ENCODE measurements around the gene DEK.

DEK gene

DNA sequence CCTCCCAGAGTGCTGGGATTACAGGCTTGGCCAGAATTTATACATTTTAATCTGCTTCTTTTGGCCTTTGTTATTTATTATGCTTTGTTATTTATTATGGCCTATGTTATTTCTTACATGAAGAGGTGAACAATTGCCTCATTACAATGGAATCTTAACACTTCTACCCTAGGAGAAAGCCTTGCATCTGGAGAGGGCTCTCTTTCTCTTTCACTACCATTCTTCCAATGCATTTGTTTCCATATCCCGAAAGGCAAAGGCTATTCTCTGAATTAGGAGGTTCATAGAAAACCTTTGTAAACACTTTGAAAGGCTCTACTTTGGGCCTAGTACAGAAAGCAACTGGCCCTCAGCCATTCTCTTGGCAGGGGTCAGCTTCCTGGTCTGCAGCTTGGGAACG lies 19.9 kb upstream of the DEK start:
- no peak overlapping the region for H3K27ac ChIP-seq (ENCODE audit: low read depth, low read length, poor library complexity, severe bottlenecking)
- H3K9ac ChIP-seq (ENCODE audit: low read length): no peak overlapping the region
- H3K4me3 ChIP-seq (ENCODE audit: low read depth, low read length, poor library complexity, severe bottlenecking): no peak overlapping the region
- H3F3A ChIP-seq (ENCODE audit: insufficient read depth, low read length): no peaks in the 10 kb centered on the region
- H3K36me3 ChIP-seq (ENCODE audit: insufficient read depth, low read length): no peaks in the 10 kb centered on the region
- H3K79me2 ChIP-seq (ENCODE audit: insufficient read depth, low read length): no peaks in the 10 kb centered on the region
- no peaks in the 10 kb centered on the region for H3K4me1 ChIP-seq (ENCODE audit: insufficient read depth, low read length, severe bottlenecking)
- H3K4me2 ChIP-seq (ENCODE audit: low read length): no peak overlapping the region
- no peaks in the 10 kb centered on the region for H4K20me1 ChIP-seq (ENCODE audit: insufficient read depth, low read length)
- H3K9me3 ChIP-seq (ENCODE audit: low read length): no peaks in the 10 kb centered on the region
- no peaks in the 10 kb centered on the region for H3K9me2 ChIP-seq (ENCODE audit: low read depth, low read length)
- no peaks in the 10 kb centered on the region for H3K27me3 ChIP-seq (ENCODE audit: insufficient read depth, low read length)
- TF ChIP-seq EZH2 (IDR thresholded peaks at IDR 0.05; ENCODE audit: borderline replicate concordance, low read length): no peak
- TF ChIP-seq, protein P1, sequence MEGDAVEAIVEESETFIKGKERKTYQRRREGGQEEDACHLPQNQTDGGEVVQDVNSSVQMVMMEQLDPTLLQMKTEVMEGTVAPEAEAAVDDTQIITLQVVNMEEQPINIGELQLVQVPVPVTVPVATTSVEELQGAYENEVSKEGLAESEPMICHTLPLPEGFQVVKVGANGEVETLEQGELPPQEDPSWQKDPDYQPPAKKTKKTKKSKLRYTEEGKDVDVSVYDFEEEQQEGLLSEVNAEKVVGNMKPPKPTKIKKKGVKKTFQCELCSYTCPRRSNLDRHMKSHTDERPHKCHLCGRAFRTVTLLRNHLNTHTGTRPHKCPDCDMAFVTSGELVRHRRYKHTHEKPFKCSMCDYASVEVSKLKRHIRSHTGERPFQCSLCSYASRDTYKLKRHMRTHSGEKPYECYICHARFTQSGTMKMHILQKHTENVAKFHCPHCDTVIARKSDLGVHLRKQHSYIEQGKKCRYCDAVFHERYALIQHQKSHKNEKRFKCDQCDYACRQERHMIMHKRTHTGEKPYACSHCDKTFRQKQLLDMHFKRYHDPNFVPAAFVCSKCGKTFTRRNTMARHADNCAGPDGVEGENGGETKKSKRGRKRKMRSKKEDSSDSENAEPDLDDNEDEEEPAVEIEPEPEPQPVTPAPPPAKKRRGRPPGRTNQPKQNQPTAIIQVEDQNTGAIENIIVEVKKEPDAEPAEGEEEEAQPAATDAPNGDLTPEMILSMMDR (IDR thresholded peaks at IDR 0.05; ENCODE audit: low read length): no peak
- no peak overlapping the region for H2AFZ ChIP-seq (ENCODE audit: low read length)

DNA sequence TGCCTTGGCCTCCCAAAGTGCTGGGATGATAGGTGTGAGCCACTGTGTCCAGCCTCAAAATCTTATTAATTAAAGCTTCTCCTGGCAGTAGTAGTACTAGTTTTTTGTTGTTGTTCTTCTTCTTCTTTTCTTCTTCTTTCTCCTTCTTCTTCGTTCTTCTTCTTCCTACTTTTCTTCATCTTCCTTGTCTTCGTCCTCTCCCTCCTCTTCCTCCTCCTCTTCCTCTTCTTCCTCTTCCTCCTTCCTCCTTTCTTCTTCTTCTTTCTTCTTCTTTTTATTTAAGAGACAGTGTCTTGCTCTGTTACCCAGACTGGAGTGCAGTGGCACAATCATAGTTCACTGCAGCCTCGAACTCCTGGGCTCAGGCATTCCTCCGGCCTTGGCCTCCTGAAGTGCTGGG lies 17.2 kb upstream of the DEK start:
- H3F3A ChIP-seq (ENCODE audit: insufficient read depth, low read length): no peaks in the 10 kb centered on the region

DNA sequence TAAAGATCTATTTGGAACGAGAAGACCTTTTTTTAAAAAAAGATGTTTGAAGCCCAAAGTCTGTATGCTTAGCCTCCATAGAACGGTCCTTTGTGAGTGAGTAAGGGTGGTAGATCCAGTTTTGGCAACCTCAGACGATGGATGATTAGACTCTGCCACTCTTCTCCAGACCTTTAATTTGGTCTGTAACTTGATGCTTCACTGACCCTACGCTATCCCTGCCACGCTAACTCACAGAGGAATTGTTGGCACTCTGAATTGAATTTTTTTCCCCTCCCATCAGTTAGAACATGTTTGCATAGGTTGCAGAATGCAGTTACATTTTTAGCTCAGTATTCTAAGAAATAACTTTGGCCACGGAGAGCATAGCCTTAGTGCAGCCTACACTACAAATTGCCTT lies 15.8 kb upstream of the DEK start:
- Histone ChIP-seq H3K9me3 (ENCODE audit: low read length) (no peaks in the 10 kb centered on the region), H3F3A (ENCODE audit: insufficient read depth, low read length) (no peaks in the 10 kb centered on the region), H3K4me3 (ENCODE audit: low read depth, low read length, poor library complexity, severe bottlenecking) (no peak overlapping the region), H3K9ac (ENCODE audit: low read length) (no peak overlapping the region), H3K27ac (ENCODE audit: low read depth, low read length, poor library complexity, severe bottlenecking) (no peak overlapping the region), H3K9me2 (ENCODE audit: low read depth, low read length) (no peaks in the 10 kb centered on the region), H3K4me1 (ENCODE audit: insufficient read depth, low read length, severe bottlenecking) (no peaks in the 10 kb centered on the region), H3K4me2 (ENCODE audit: low read length) (no peak overlapping the region), H4K20me1 (ENCODE audit: insufficient read depth, low read length) (no peaks in the 10 kb centered on the region), H3K79me2 (ENCODE audit: insufficient read depth, low read length) (no peaks in the 10 kb centered on the region), H3K36me3 (ENCODE audit: insufficient read depth, low read length) (no peaks in the 10 kb centered on the region; the same call in 1 of the 2 replicates), H3K27me3 (ENCODE audit: insufficient read depth, low read length) (no peaks in the 10 kb centered on the region), H2AFZ (ENCODE audit: low read length) (no peak overlapping the region)
- no peak for TF ChIP-seq EZH2 (IDR thresholded peaks at IDR 0.05; ENCODE audit: borderline replicate concordance, low read length)
- TF ChIP-seq, protein P1 (IDR thresholded peaks at IDR 0.05; ENCODE audit: low read length): no peak

More for the DNA sequence above, 17.2 kb upstream of the DEK start:
- Histone ChIP-seq H3K36me3 (ENCODE audit: insufficient read depth, low read length) (no peaks in the 10 kb centered on the region), H3K4me3 (ENCODE audit: low read depth, low read length, poor library complexity, severe bottlenecking) (no peak overlapping the region), H3K4me2 (ENCODE audit: low read length) (no peak overlapping the region), H3K9me3 (ENCODE audit: low read length) (no peaks in the 10 kb centered on the region), H3K9ac (ENCODE audit: low read length) (no peak overlapping the region), H3K9me2 (ENCODE audit: low read depth, low read length) (no peaks in the 10 kb centered on the region), H2AFZ (ENCODE audit: low read length) (no peak overlapping the region), H3K27me3 (ENCODE audit: insufficient read depth, low read length) (no peaks in the 10 kb centered on the region), H4K20me1 (ENCODE audit: insufficient read depth, low read length) (no peaks in the 10 kb centered on the region), H3K79me2 (ENCODE audit: insufficient read depth, low read length) (no peaks in the 10 kb centered on the region), H3K4me1 (ENCODE audit: insufficient read depth, low read length, severe bottlenecking) (no peaks in the 10 kb centered on the region), H3K27ac (ENCODE audit: low read depth, low read length, poor library complexity, severe bottlenecking) (no peak overlapping the region)
- TF ChIP-seq, protein P1 (IDR thresholded peaks at IDR 0.05; ENCODE audit: low read length): no peak
- TF ChIP-seq EZH2 (IDR thresholded peaks at IDR 0.05; ENCODE audit: borderline replicate concordance, low read length): no peak

Data from OCI-LY1 (cell line).